ENCODE measurements around the gene INMT. TPM values are rescaled to one million over a fixed set of nuclear protein-coding genes. Genes with fewer than 3 reads are reported as not detected.

The INMT gene
- total and polyA plus RNA-seq, 7 donors, result 2.3 to 32.0 (median 4.6) TPM

- H3K4me1 ChIP-seq, result peaks cover 43% of the 10 kb centered on the region
- DNase-seq, result no peak
- intact Hi-C loops (cut with DNase I), result no loop called here
- no peaks in the 10 kb centered on the region for H3K27me3 ChIP-seq (ENCODE audit: insufficient read depth in 3 of 3, low read length in 2 of 3)
- no peak overlapping the region for H3K4me3 ChIP-seq
- H3K9me3 ChIP-seq, result no peaks in the 10 kb centered on the region
- TF ChIP-seq CTCF (IDR thresholded peaks at IDR 0.05), result no peak
- H3K27ac ChIP-seq, result no peak overlapping the region
- H3K36me3 ChIP-seq (ENCODE audit: insufficient read depth in 1 of 2, low read depth in 1 of 2), result no peaks in the 10 kb centered on the region
- 88 to 90% (median 90%) methylated on average over 6 of the region's 6 CpGs for WGBS, 3 donors
- ATAC-seq, result no peak
Measured at GRCh38 chr7:30754315-30754877, 2.5 kb downstream of the INMT start.

- Histone ChIP-seq H3K4me1 (peaks cover 36% of the 10 kb centered on the region), H3K4me3 (peak overlapping the region; percentile 4), H3K36me3 (ENCODE audit: insufficient read depth in 1 of 2, low read depth in 1 of 2) (no peaks in the 10 kb centered on the region), H3K9me3 (no peaks in the 10 kb centered on the region), H3K27me3 (ENCODE audit: insufficient read depth in 3 of 3, low read length in 2 of 3) (no peaks in the 10 kb centered on the region), H3K27ac (peak overlapping the region; percentile 30)
- intact Hi-C loops (cut with DNase I), result no loop called here
- DNase-seq (peak; percentile 75 to 82), ATAC-seq (peak in 2 of 4 donors; percentile 20 to 41)
- WGBS, 3 donors, result 28 to 53% (median 29%) methylated on average over 17 to 22 of the region's 22 CpGs
- no peak for TF ChIP-seq CTCF (IDR thresholded peaks at IDR 0.05)
Measured at GRCh38 chr7:30755384-30756154, 3.6 kb downstream of the INMT start.

- H3K36me3 ChIP-seq (ENCODE audit: insufficient read depth in 1 of 2, low read depth in 1 of 2), result no peaks in the 10 kb centered on the region
- H3K4me1 ChIP-seq, result peaks cover 27% of the 10 kb centered on the region
- H3K27me3 ChIP-seq (ENCODE audit: insufficient read depth in 3 of 3, low read length in 2 of 3), result no peaks in the 10 kb centered on the region
- ATAC-seq, result no peak
- intact Hi-C loops (cut with DNase I), result no loop called here
- H3K9me3 ChIP-seq, result no peaks in the 10 kb centered on the region
- H3K4me3 ChIP-seq, result no peak overlapping the region
- DNase-seq, result no peak
- 74 to 82% (median 78%) methylated on average over 6 of the region's 6 CpGs for WGBS, 3 donors
- no peak overlapping the region for H3K27ac ChIP-seq
- no peak for TF ChIP-seq CTCF (IDR thresholded peaks at IDR 0.05)
Measured at GRCh38 chr7:30757342-30757692, 5.4 kb downstream of the INMT start.

GRCh38 chr7:30760514-30761213, 8.7 kb downstream of the INMT start:
- no peak overlapping the region for H3K27ac ChIP-seq
- H3K4me1 ChIP-seq, result peaks cover 20% of the 10 kb centered on the region
- ATAC-seq (no peak), DNase-seq (no peak)
- WGBS, 3 donors, result 97 to 98% (median 97%) methylated on average over 3 of the region's 3 CpGs
- intact Hi-C loops (cut with DNase I), result no loop called here
- no peak overlapping the region for H3K4me3 ChIP-seq
- H3K36me3 ChIP-seq (ENCODE audit: insufficient read depth in 1 of 2, low read depth in 1 of 2), result no peaks in the 10 kb centered on the region
- H3K9me3 ChIP-seq, result no peaks in the 10 kb centered on the region
- no peak for TF ChIP-seq CTCF (IDR thresholded peaks at IDR 0.05)
- H3K27me3 ChIP-seq (ENCODE audit: insufficient read depth in 3 of 3, low read length in 2 of 3), result no peaks in the 10 kb centered on the region
